ENCODE data around the gene PARP4.
"Not testable (repeated sequence)": the region's sequence is repeated elsewhere in the genome, so short reads cannot be mapped to it uniquely, and the experiment has no call there.

GRCh38 chr13:24388743-24389142 is 123.8 kb downstream of the PARP4 start:
- not testable (repeated sequence) for TF ChIP-seq BHLHE40 (IDR thresholded peaks at IDR 0.05; ENCODE audit: low read depth, low read length); MAFK (IDR thresholded peaks at IDR 0.05; ENCODE audit: low read depth, low read length); CTCF (conservative IDR thresholded peaks at IDR 0.05; ENCODE audit: low read depth, low read length); USF2 (IDR thresholded peaks at IDR 0.05; ENCODE audit: low read depth, low read length); POLR2A (IDR thresholded peaks at IDR 0.05; ENCODE audit: low read depth, low read length); CHD1 (IDR thresholded peaks at IDR 0.05; ENCODE audit: low read depth, low read length); SMC3 (IDR thresholded peaks at IDR 0.05; ENCODE audit: low read depth, low read length); MXI1 (IDR thresholded peaks at IDR 0.05; ENCODE audit: borderline replicate concordance, low read depth, low read length); CEBPB (IDR thresholded peaks at IDR 0.05; ENCODE audit: low read depth, low read length); RCOR1 (IDR thresholded peaks at IDR 0.05; ENCODE audit: insufficient replicate concordance, low read length); RAD21 (IDR thresholded peaks at IDR 0.05; ENCODE audit: low read length)

Data from IMR-90 (cell line).